Right ventricle myocardium superior (tissue), 1 donor: Measurements from ENCODE around the gene FMN1. TPM values are rescaled to one million over a fixed set of nuclear protein-coding genes. Genes with fewer than 3 reads are reported as not detected.

Source experiments
- ATAC-seq: fragments of 200-7000 bp; cut with Tn5 transposase; one replicate; pipeline ENCODE4 v1.9.1; 2020; ENCODE audit warnings: mild to moderate bottlenecking; ENCODE audit not compliant: poor library complexity
- DNase-seq: peaks from one replicate; pipeline ENCODE4 v3.0.0-alpha.2; 2020
- intact Hi-C: fragments of 100-400 bp; cut with DNase I; formaldehyde crosslinking; loops from one replicate; pipeline ENCODE4 v1.11.2; 2022
- total RNA-seq: library from RNA; stranded (reverse); fragmentation: NEBNext Ultra II Directional; extraction: Animal tissue kit (Norgen Biotek cat#: 25700); gene quantifications from one replicate; pipeline ENCODE4 v1.2.1, GENCODE V29; 2021
- donor health status: DM: no; HTN: yes; CAD: no; lungs with severe emphysema.

The FMN1 gene
- total RNA-seq, 1 donor from 2014 or later: 2.9 TPM

GRCh38 chr15:32946210-32946609 is 248.3 kb downstream of the FMN1 start:
- intact Hi-C loops: loop anchor here (10.0 kb wide), 1 partner anchor 101 kb away; no protein-coding TSS in a partner anchor
- DNase-seq: no peak
- no peak for ATAC-seq

DNA sequence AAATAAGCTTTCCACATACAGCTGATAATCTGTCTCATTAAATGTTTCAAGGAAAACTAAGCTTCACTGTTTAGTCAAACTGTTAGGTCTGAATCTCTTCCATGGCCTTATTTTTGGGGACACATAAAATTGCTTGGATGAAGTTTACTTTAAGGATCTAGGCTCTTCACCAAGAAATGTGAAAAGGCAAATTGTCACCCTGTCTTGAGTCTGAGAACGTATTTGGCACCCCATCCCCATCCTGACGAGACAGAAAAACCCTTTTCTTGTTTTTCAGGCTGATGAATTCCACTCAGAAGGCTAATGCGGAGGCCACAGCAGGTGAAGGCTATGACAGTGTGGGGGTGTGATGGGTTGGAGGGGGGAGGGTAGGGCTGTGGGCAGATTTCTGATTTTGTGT is 250.1 kb downstream of the FMN1 start:
- intact Hi-C loops: loop anchor here (10.0 kb wide), 1 partner anchor 100 kb away; no protein-coding TSS in a partner anchor
- ATAC-seq (no peak), DNase-seq (no peak)

DNA sequence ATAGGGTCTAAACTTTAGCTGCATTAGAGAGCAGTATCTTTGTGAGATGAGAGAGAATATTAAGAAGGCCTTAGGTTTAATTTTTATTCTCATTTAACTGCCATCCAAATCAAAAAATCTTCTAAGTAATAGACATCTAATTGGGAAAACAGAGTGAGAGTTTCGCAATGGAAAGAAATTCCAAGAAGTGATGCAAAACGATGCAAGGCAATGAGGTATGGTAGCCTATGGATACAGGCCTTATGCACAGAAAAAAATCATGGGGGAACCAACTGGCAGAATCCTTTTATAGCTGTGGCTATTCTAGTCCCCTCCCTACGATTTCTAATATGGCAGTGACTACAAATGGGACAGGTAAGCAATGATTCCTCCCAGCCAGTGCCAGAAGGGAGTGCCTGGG is 250.8 kb downstream of the FMN1 start:
- DNase-seq (no peak), ATAC-seq (no peak)
- intact Hi-C loops: loop anchor here (10.0 kb wide), 1 partner anchor 99 kb away; no protein-coding TSS in a partner anchor

- intact Hi-C loops: loop anchor here (10.0 kb wide), 1 partner anchor 98 kb away; no protein-coding TSS in a partner anchor
- DNase-seq (no peak), ATAC-seq (peak; percentile 78)
Observed at GRCh38 chr15:32942401-32942841, 252.1 kb downstream of the FMN1 start.

GRCh38 chr15:32941823-32942222 is 252.7 kb downstream of the FMN1 start:
- DNase-seq: no peak
- ATAC-seq: peak; percentile 31
- intact Hi-C loops: loop anchor here (10.0 kb wide), 1 partner anchor 97 kb away; no protein-coding TSS in a partner anchor

GRCh38 chr15:32936976-32937375 is 257.5 kb downstream of the FMN1 start:
- DNase-seq: no peak
- intact Hi-C loops: no loop called here
- no peak for ATAC-seq

DNA sequence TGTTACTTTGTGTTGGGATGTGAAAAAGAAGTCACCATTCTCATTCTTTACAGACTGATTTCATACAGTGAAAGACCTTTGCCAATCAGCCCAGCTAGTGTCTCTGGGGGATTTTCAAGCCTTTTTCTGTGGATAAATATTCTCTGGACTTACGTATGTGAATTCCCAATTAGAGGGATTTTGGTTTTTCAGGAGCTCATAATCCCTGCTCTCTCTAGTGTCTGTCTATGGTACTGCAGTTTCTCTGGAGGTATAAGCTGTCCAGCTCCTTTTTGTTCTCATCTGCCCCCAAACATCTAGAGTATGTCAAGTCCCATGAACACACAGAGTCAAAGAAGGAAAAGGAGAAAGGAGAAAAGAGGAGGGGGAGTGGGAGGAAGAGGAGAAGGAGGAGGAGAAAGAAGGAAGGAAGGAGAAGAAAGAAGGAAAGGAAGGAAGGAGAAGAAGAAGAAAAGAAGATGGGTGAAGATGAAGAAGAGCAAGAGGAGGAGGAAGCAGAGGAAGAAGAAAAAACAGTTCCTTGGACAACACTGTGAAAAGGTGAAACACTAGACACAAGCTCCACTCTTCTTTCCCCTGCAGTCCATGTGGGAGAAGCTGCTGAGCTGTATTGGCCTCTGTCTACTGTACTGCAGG is 258.1 kb downstream of the FMN1 start:
- DNase-seq: no peak
- intact Hi-C loops: no loop called here
- ATAC-seq: peak; percentile 31

- intact Hi-C loops: no loop called here
- ATAC-seq (no peak), DNase-seq (no peak)
Observed at GRCh38 chr15:32935139-32935538, 259.4 kb downstream of the FMN1 start.

- no peak for ATAC-seq
- intact Hi-C loops: no loop called here
Observed at GRCh38 chr15:32933236-32933635, 261.3 kb downstream of the FMN1 start.

DNA sequence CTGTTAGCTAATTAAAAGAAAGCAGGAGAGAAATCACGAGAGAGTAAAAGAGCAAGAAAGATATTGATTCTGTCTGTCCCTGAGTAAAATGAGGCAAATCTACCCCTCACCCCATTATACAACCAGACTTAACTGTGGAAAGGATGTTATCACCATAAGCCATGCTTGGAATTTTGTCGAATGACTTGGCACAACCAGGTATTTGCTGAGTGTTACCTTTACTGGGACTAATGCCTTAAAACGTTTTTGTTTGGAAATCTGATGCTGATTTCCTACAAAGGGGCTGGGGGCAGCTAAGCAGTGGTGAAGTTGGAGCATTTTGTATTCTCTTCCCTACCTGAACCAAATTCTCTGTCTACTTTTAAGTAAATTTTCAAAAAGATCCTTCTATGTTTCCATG is 265.6 kb downstream of the FMN1 start:
- intact Hi-C loops: no loop called here
- ATAC-seq: no peak
- DNase-seq: no peak

More at GRCh38 chr15:32933236-32933635, 261.3 kb downstream of the FMN1 start:
- no peak for DNase-seq

GRCh38 chr15:32927124-32927523 is 267.4 kb downstream of the FMN1 start:
- no peak for DNase-seq
- no peak for ATAC-seq
- intact Hi-C loops: no loop called here

- ATAC-seq: no peak
- intact Hi-C loops: no loop called here
Observed at GRCh38 chr15:32923176-32923575, 271.3 kb downstream of the FMN1 start.

DNA sequence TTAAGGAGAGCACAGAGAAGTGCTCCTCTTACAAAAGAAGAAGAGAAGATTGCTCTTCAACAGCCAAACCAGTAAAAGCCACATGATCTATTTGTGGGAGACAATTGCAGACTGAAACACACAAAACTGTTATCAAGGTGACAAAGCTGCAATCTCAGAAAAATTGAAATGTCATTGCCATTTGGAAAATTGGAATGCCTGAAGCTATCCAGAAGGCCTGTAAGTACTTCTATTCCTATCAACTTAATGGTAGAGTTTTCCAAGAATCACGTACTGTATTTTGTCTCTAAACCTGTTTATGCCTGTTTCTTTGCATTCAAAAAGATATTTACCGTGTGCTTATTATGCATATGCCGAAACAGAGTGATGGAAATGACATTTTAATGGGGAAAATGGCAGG is 272.0 kb downstream of the FMN1 start:
- intact Hi-C loops: no loop called here
- DNase-seq (no peak), ATAC-seq (no peak)

More at GRCh38 chr15:32923176-32923575, 271.3 kb downstream of the FMN1 start:
- DNase-seq: no peak

DNA sequence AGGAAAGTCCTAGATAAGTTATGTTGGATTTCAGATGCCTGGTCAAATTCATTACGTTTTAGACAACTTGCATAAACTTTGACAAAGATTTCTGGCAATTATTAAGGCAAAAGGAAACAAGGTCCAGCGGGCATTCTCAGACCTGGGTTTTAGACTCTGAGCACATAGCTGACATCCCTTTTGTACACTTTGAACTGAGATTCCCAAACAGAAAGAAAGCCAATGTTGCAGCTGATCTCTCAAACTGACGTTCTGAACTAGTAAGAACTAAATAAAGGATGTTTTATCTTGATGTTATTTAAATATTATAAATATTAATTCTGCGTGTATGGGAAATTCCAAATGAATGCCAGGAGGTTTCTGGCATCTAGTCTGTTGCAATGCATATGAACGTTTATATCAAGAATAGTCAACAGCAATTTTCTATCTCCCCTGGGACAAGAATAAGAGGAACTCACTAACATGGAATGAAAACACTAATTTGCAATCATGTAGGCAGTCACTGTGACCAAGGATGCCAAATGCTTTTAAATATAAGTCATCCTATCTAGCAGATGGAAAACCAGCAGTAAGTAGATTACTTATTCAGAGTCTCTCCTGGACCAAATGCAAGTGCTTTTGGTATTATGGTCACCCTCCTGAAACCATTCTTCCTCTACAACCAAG is 274.6 kb downstream of the FMN1 start:
- intact Hi-C loops: no loop called here
- DNase-seq (no peak), ATAC-seq (no peak)

GRCh38 chr15:32918547-32918946 is 276.0 kb downstream of the FMN1 start:
- intact Hi-C loops: no loop called here
- DNase-seq (no peak), ATAC-seq (no peak)

DNA sequence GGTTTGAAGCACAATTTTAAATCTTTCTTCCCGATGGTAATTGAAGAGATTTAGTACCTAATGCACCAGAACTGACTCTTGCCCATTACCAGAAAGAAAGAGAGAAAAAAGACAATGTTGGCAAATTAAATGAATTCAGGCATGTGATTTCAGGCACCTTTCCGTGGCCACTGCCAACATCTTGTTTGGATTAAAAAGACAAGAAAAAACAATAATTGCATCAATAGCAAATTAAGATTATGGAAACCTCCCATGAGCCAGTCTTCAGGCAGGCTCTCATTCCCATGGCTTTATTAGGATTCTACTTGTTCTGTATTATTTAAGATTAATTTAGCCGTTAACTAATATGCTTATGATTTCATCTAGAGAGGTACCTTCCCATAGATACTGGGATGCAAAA is 283.7 kb downstream of the FMN1 start:
- ATAC-seq (no peak), DNase-seq (no peak)
- intact Hi-C loops: no loop called here

DNA sequence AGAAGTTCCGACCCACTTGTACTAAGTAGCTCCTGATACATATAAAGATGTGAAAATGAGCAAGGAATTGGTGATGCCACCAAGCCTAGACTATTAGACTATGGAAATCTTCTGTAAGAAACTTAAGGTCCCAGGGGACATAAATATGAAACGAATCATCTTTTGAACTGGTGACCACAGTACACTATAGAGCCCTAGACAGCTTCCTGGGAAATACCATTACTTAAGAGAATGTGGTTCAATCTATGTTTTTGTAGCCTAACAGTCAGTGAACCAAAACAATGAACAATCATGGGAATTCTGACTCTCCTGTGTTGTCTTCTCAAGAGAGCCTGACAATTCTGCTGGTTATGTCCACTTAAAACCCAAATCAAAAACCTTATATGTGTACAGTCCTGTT is 285.1 kb downstream of the FMN1 start:
- ATAC-seq (no peak), DNase-seq (no peak)
- intact Hi-C loops: no loop called here

DNA sequence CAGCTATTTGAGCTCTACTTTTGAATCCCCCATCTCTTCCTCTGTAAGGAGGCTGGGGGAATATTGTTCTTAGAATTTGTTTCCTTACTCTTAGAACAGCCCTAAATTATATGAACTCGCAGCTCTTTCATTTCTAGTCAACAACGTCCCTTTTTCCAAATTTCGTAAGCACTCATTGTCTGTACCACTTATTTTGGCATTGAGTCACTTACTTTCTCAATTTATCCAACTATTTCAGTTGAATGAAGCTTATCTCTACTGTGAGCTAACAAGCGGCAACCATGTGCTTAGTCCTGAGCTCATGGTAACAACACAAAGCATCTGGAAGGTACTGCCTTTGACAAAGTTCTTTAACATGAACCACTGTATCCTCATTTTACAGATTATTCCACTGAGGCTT is 285.6 kb downstream of the FMN1 start:
- intact Hi-C loops: no loop called here
- DNase-seq: no peak
- ATAC-seq: peak; percentile 76

GRCh38 chr15:32908135-32908801 is 286.2 kb downstream of the FMN1 start:
- ATAC-seq (peak; percentile 51), DNase-seq (no peak)
- intact Hi-C loops: no loop called here

DNA sequence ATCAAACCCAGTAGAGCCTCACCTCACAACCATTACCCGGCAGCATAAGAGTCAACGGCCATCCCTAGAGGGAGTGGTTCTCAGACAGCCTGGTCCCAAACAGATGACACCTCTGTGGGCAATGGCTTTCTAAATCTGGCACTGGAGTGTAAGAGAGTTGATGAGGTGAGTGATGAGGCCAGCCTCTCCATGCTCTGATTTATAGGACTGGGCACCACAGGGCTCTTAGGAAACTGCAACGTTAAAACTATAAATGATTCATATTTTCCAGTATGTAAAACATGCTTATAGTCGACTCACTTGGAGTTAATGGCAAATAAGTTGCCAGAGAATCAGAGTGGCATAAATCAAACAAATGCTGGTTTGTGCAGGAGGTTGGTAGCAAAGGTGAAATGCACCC is 289.0 kb downstream of the FMN1 start:
- DNase-seq (no peak), ATAC-seq (no peak)
- intact Hi-C loops: no loop called here
